WI38 (cell line): Measurements from ENCODE around the gene ZDHHC6.

Experiments
- H3K4me3 ChIP-seq: 2 replicates; pipeline ENCODE4 v1.5.1; 2011; ENCODE audit warnings: low read depth, mild to moderate bottlenecking, control low read depth, low read length
- TF ChIP-seq, protein P1 (sequence below): IDR thresholded peaks from 2 replicates; pipeline ENCODE4 v1.5.1; 2012; ENCODE audit warnings: low read depth, mild to moderate bottlenecking, control low read depth, low read length

The ZDHHC6 gene

DNA sequence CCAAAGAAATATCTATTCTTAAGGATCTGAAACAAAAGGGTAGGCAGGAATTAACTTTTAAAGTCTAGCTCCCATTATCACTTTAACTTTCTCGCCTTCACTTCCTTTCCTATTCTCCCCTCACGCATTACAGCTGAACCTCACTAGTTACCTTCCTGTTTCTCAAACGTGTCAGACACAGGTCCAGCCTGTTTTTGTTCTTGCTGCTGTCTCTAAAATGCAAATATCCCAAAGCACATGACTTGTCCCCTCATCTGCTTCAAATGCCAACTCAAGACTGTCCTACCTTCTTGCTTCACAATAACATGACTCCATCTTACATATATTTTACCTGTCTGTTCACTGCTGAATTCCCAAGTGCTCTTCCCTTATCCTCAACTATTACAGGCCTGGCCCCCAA lies 17.6 kb downstream of the ZDHHC6 start:
- no peak overlapping the region for H3K4me3 ChIP-seq
- TF ChIP-seq, protein P1, sequence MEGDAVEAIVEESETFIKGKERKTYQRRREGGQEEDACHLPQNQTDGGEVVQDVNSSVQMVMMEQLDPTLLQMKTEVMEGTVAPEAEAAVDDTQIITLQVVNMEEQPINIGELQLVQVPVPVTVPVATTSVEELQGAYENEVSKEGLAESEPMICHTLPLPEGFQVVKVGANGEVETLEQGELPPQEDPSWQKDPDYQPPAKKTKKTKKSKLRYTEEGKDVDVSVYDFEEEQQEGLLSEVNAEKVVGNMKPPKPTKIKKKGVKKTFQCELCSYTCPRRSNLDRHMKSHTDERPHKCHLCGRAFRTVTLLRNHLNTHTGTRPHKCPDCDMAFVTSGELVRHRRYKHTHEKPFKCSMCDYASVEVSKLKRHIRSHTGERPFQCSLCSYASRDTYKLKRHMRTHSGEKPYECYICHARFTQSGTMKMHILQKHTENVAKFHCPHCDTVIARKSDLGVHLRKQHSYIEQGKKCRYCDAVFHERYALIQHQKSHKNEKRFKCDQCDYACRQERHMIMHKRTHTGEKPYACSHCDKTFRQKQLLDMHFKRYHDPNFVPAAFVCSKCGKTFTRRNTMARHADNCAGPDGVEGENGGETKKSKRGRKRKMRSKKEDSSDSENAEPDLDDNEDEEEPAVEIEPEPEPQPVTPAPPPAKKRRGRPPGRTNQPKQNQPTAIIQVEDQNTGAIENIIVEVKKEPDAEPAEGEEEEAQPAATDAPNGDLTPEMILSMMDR: no peak

DNA sequence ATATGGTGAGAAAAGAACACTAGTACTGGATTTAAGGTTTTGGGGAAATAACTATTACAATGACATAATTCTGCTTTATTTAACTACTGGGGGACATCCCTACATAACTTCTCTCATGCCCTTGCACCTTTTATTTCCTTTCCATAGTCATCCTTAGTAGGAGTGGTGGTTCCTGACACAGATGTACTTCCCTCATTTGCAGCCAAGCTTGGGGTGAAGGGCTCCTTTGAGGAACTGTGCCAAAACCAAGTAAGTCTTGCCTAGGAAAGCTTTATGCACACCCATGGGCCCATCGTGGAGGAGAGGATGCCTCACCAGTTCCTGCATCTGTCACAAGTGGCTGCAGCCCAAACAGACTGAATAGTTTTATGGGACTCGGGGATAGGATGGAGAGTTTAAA lies 20.6 kb downstream of the ZDHHC6 start:
- H3K4me3 ChIP-seq: no peak overlapping the region
- TF ChIP-seq, protein P1: no peak

DNA sequence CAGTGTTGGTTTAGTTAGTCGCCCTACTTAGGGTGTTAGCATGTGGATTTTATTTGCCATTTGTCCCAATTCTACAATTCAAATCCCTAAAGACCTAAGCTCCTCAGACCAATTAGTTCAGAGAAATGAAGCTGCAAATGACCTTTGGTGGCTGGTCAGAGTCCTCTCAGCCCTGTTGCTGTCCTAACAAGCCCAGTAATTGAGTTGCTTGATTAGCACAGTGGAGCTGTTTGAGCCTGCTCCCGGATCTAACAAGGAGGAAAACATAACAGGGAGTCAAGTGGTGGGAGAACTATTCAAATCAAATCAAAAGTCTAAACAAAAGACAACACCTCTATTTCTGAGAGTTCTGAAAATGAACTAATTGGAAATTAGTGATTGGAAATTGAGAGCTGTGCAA lies 22.1 kb downstream of the ZDHHC6 start:
- TF ChIP-seq, protein P1: no peak
- no peak overlapping the region for H3K4me3 ChIP-seq

DNA sequence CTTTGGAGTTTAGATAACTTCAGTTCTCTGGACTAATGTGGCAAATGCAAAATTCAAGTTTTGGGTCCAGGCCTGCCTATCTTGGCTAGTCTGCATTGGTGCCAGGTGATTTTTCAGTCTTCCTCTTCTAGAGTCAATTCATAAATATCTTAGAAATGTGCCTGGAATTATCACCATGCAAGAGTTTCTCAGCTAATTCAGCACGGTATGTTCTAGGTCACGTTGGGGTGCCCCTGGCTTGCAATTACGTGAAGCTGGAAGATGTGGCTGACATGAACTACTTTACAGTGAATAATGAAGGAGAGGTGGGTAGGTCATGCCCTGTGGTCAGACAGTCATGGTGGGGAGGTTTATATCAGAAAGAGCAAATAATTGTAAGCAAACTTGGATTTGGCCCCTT lies 25.0 kb downstream of the ZDHHC6 start:
- TF ChIP-seq, protein P1: no peak
- no peak overlapping the region for H3K4me3 ChIP-seq

DNA sequence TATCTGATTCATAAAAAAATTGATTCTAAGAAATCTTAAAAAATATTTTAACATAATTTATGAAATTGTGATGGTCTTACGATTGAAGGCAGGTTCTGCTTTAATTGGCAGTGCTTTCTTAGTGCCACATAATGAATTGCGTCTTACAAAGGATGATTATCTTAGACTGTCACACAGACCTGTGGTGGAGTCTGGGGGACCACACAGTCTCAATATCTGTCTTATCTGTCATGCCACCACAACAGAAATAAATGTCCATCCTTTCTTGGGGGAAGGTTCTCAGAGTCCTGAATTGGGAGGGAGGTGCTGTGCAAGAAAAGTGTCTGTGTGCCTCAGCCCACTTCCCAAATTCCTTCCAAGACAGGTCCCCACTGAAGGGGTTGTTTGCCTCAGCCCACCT lies 34.0 kb downstream of the ZDHHC6 start:
- H3K4me3 ChIP-seq: no peak overlapping the region

DNA sequence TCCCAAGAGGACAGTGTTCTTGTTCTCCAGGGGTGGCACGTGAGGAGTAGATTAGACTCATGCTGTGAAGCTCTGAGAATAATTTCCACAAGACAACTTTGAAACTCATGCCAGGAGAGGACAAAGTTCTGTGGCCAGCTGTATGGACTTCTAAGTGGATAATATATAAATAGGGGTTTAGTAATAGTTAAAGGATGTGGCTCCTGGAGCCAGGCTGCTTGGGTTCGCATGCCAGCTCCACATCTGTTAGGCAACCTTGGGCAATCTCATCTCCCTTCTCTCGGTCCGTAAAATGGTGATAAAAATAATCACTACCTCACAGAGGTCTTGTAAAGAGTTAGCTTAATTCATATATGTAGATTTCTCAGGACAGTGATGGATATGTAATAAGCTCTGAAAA lies 37.0 kb downstream of the ZDHHC6 start:
- no peak overlapping the region for H3K4me3 ChIP-seq
- TF ChIP-seq, protein P1: no peak

More for the DNA sequence above, 34.0 kb downstream of the ZDHHC6 start:
- TF ChIP-seq, protein P1: no peak

DNA sequence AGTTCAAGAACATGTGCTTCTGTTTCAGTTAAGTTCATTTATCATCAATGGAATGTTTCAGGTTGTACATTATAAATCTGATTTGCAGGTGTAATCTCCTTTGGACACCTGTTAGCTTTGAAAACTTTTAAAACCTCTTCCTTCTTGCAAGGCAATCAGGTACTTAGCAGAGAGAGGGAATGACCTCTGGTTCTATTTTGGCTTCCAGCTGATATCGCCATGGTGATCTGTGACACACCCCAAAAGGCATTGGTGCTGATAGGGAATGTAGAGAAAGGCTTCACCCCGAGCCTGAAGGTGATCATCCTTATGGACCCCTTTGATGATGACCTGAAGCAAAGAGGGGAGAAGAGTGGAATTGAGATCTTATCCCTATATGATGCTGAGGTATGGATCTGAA lies 37.4 kb downstream of the ZDHHC6 start:
- TF ChIP-seq, protein P1: no peak
- no peak overlapping the region for H3K4me3 ChIP-seq
